Measurements from ENCODE around the gene NFAT5.
A peak's percentile ranks its signal among the peaks of the same experiment; 100 is the strongest.
"Not testable (repeated sequence)": the region's sequence is repeated elsewhere in the genome, so short reads cannot be mapped to it uniquely, and the experiment has no call there.

The NFAT5 gene

DNA sequence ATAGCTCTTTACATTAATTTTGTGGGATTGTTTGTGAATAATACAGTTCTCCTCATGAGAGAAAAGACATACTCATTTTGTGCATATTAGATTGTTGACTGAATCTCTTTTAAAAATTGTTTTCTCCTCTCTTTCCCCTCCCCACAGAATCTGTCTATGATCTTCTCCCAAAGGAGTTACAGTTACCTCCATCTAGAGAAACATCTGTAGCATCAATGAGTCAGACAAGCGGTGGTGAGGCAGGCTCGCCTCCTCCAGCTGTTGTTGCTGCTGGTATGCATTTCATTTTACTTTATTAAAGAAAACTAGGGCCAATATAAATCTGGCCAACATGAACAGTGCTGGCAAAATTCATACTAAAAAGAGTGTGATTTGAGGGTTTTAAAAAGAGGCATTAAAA lies 60.5 kb downstream of the NFAT5 start:
- Histone ChIP-seq H2BK120ac (ENCODE audit: low read depth, low read length) (no peak overlapping the region), H3K4ac (ENCODE audit: low read length) (no peak overlapping the region), H3K18ac (ENCODE audit: low read length) (no peak overlapping the region), H3K4me2 (ENCODE audit: insufficient read depth, low read length, poor library complexity, severe bottlenecking) (no peak overlapping the region), H3K23ac (ENCODE audit: low read depth, low read length, poor library complexity) (no peak overlapping the region), H3K27me3 (ENCODE audit: control insufficient read depth in 3 of 3, insufficient read depth in 3 of 3, low read depth in 1 of 3, low read length in 3 of 3) (no peaks in the 10 kb centered on the region), H3K9ac (ENCODE audit: low read depth, low read length, poor library complexity) (no peak overlapping the region), H4K8ac (ENCODE audit: low read depth, low read length) (no peak overlapping the region), H3K36me3 (replicated peaks in 1 of 2; ENCODE audit: control insufficient read depth in 2 of 2, insufficient read depth in 2 of 2, low read length in 2 of 2) (peaks cover 0 to 29% of the 10 kb centered on the region in 2 donors), H3K9me3 (replicated peaks in 1 of 2; ENCODE audit: control insufficient read depth in 2 of 2, insufficient read depth in 1 of 2, low read depth in 1 of 2, low read length in 2 of 2) (no peaks in the 10 kb centered on the region), H4K91ac (ENCODE audit: low read depth, low read length, poor library complexity) (no peak overlapping the region), H3K4me3 (ENCODE audit: low read length in 2 of 2) (no peak overlapping the region), H2BK15ac (ENCODE audit: low read length) (no peak overlapping the region), H3K27ac (replicated peaks; ENCODE audit: low read length) (no peak overlapping the region), H2AFZ (ENCODE audit: low read length) (no peak overlapping the region), H3K14ac (ENCODE audit: low read length) (no peak overlapping the region), H2BK5ac (ENCODE audit: low read length) (no peak overlapping the region), H2AK5ac (ENCODE audit: low read depth, low read length) (no peak overlapping the region), H2BK12ac (ENCODE audit: low read length) (no peak overlapping the region), H3K79me1 (ENCODE audit: low read depth, low read length) (no peaks in the 10 kb centered on the region), H3K4me1 (ENCODE audit: control insufficient read depth in 2 of 2, insufficient read depth in 1 of 2, low read depth in 1 of 2, low read length in 2 of 2) (no peaks in the 10 kb centered on the region)
- WGBS, 2 donors (ENCODE audit: extremely low coverage in 2 of 2, insufficient read length in 2 of 2, insufficient replicate concordance in 1 of 2): no CpG with 5 or more reads among the region's 2 CpGs
- DNase-seq (ENCODE audit: low spot score): no peak

DNA sequence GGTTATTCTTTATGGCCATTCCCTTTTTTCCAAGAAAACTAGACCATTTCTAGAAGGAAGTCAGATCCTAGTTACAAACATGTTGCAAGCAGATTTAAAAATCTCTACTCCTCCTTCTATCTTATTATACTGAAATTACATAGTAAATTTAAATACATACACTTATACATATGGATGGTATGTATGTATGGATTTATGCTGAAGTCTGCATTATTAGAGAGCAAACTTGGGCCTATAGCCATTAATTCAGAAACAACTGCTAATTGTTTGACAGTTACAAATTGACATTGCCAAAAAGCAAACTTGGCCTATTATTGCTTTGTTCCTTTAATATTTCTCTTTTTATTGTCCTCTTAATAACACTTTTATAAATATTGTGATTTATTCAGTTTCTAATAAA lies 67.1 kb downstream of the NFAT5 start:
- Histone ChIP-seq H2AK5ac (ENCODE audit: low read depth, low read length) (no peak overlapping the region), H3K23ac (ENCODE audit: low read depth, low read length, poor library complexity) (no peak overlapping the region), H2AFZ (ENCODE audit: low read length) (no peak overlapping the region), H3K36me3 (replicated peaks in 1 of 2; ENCODE audit: control insufficient read depth in 2 of 2, insufficient read depth in 2 of 2, low read length in 2 of 2) (peaks cover 8 to 60% of the 10 kb centered on the region in 2 donors), H3K14ac (ENCODE audit: low read length) (no peak overlapping the region), H3K79me1 (ENCODE audit: low read depth, low read length) (no peaks in the 10 kb centered on the region), H3K4me1 (ENCODE audit: control insufficient read depth in 2 of 2, insufficient read depth in 1 of 2, low read depth in 1 of 2, low read length in 2 of 2) (no peaks in the 10 kb centered on the region), H3K27me3 (ENCODE audit: control insufficient read depth in 3 of 3, insufficient read depth in 3 of 3, low read depth in 1 of 3, low read length in 3 of 3) (no peaks in the 10 kb centered on the region), H2BK120ac (ENCODE audit: low read depth, low read length) (no peak overlapping the region), H4K8ac (ENCODE audit: low read depth, low read length) (no peak overlapping the region), H3K4me3 (ENCODE audit: low read length in 2 of 2) (no peak overlapping the region), H2BK15ac (ENCODE audit: low read length) (no peak overlapping the region), H3K9me3 (replicated peaks in 1 of 2; ENCODE audit: control insufficient read depth in 2 of 2, insufficient read depth in 1 of 2, low read depth in 1 of 2, low read length in 2 of 2) (peaks cover 7 to 23% of the 10 kb centered on the region in 2 donors), H4K91ac (ENCODE audit: low read depth, low read length, poor library complexity) (no peak overlapping the region), H3K18ac (ENCODE audit: low read length) (no peak overlapping the region), H2BK12ac (ENCODE audit: low read length) (no peak overlapping the region), H3K27ac (replicated peaks; ENCODE audit: low read length) (no peak overlapping the region), H3K4me2 (ENCODE audit: insufficient read depth, low read length, poor library complexity, severe bottlenecking) (no peak overlapping the region), H2BK5ac (ENCODE audit: low read length) (no peak overlapping the region), H3K9ac (ENCODE audit: low read depth, low read length, poor library complexity) (no peak overlapping the region), H3K4ac (ENCODE audit: low read length) (no peak overlapping the region)
- DNase-seq (ENCODE audit: low spot score): no peak

DNA sequence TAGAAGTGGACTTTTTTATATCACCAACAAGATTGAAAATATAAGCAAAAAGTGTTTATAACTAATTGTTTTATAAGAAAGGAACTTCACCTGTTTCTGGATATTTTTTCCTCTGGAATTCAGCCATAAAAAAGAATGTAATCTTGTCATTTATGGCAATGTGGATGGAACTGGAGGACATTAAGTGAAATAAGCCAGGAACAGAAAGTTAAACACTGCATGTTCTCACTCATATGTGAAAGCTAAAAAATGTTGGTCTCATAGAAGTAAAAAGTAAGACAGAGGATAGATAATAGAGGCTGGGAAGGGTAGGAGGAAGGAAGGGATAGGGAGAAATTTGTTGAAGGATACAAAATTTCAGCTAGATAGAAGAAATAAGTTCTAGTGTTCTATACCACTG lies 67.6 kb downstream of the NFAT5 start:
- no peak overlapping the region for H2AK5ac ChIP-seq (ENCODE audit: low read depth, low read length)
- H3K27me3 ChIP-seq (ENCODE audit: control insufficient read depth in 3 of 3, insufficient read depth in 3 of 3, low read depth in 1 of 3, low read length in 3 of 3): no peaks in the 10 kb centered on the region
- H3K23ac ChIP-seq (ENCODE audit: low read depth, low read length, poor library complexity): no peak overlapping the region
- no peak overlapping the region for H3K14ac ChIP-seq (ENCODE audit: low read length)
- no peaks in the 10 kb centered on the region for H3K4me1 ChIP-seq (ENCODE audit: control insufficient read depth in 2 of 2, insufficient read depth in 1 of 2, low read depth in 1 of 2, low read length in 2 of 2)
- no peak overlapping the region for H3K4me3 ChIP-seq (ENCODE audit: low read length in 2 of 2)
- no peak overlapping the region for H3K27ac ChIP-seq (replicated peaks; ENCODE audit: low read length)
- H3K9me3 ChIP-seq (replicated peaks in 1 of 2; ENCODE audit: control insufficient read depth in 2 of 2, insufficient read depth in 1 of 2, low read depth in 1 of 2, low read length in 2 of 2): peaks cover 7 to 24% of the 10 kb centered on the region in 2 donors
- no peak overlapping the region for H2BK12ac ChIP-seq (ENCODE audit: low read length)
- no peak overlapping the region for H3K9ac ChIP-seq (ENCODE audit: low read depth, low read length, poor library complexity)
- H2BK15ac ChIP-seq (ENCODE audit: low read length): no peak overlapping the region
- H2AFZ ChIP-seq (ENCODE audit: low read length): no peak overlapping the region
- peaks cover 8 to 57% of the 10 kb centered on the region in 2 donors for H3K36me3 ChIP-seq (replicated peaks in 1 of 2; ENCODE audit: control insufficient read depth in 2 of 2, insufficient read depth in 2 of 2, low read length in 2 of 2)
- H4K91ac ChIP-seq (ENCODE audit: low read depth, low read length, poor library complexity): no peak overlapping the region
- no peak overlapping the region for H4K8ac ChIP-seq (ENCODE audit: low read depth, low read length)
- H3K4ac ChIP-seq (ENCODE audit: low read length): no peak overlapping the region
- H3K79me1 ChIP-seq (ENCODE audit: low read depth, low read length): no peaks in the 10 kb centered on the region
- no peak overlapping the region for H2BK5ac ChIP-seq (ENCODE audit: low read length)
- no peak overlapping the region for H3K4me2 ChIP-seq (ENCODE audit: insufficient read depth, low read length, poor library complexity, severe bottlenecking)
- H2BK120ac ChIP-seq (ENCODE audit: low read depth, low read length): no peak overlapping the region
- no peak overlapping the region for H3K18ac ChIP-seq (ENCODE audit: low read length)
- DNase-seq (ENCODE audit: low spot score): no peak

DNA sequence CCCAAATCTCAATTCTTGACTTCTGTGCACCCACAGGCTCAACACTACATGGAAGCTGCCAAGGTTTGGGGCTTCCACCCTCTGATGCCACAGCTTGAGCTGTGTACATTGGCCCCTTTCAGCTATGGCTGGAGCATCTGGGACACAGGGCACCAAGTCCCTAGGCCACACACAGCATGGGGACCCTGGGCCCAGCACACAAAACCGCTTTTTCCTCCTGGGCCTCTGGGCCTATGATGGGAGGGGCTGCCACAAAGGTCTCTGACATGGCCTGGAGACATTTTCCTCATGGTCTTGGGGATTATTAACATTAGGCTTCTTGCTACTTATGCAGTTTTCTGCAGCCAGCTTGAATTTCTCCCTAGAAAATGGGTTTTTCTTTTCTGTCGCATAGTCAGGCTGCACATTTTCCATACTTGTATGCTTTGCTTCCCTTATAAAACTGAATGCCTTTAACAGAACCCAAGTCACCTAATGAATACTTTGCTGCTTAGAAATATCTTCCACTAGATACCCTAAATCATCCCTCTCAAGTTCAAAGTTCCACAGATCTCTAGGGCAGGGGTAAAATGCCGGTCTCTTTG lies 70.9 kb downstream of the NFAT5 start:
- H4K8ac ChIP-seq (ENCODE audit: low read depth, low read length); H2BK5ac ChIP-seq (ENCODE audit: low read length); H3K14ac ChIP-seq (ENCODE audit: low read length); H3K23ac ChIP-seq (ENCODE audit: low read depth, low read length, poor library complexity); H2BK120ac ChIP-seq (ENCODE audit: low read depth, low read length); H3K79me1 ChIP-seq (ENCODE audit: low read depth, low read length); H3K18ac ChIP-seq (ENCODE audit: low read length); H3K27ac ChIP-seq (replicated peaks; ENCODE audit: low read length); H4K91ac ChIP-seq (ENCODE audit: low read depth, low read length, poor library complexity); H2AK5ac ChIP-seq (ENCODE audit: low read depth, low read length); H2AFZ ChIP-seq (ENCODE audit: low read length); H3K4me1 ChIP-seq (ENCODE audit: control insufficient read depth in 2 of 2, insufficient read depth in 1 of 2, low read depth in 1 of 2, low read length in 2 of 2); H3K4ac ChIP-seq (ENCODE audit: low read length); DNase-seq (ENCODE audit: low spot score); H2BK12ac ChIP-seq (ENCODE audit: low read length); H3K27me3 ChIP-seq (ENCODE audit: control insufficient read depth in 3 of 3, insufficient read depth in 3 of 3, low read depth in 1 of 3, low read length in 3 of 3); H3K9ac ChIP-seq (ENCODE audit: low read depth, low read length, poor library complexity); H3K4me2 ChIP-seq (ENCODE audit: insufficient read depth, low read length, poor library complexity, severe bottlenecking); H2BK15ac ChIP-seq (ENCODE audit: low read length): not testable (repeated sequence)
- H3K4me3 ChIP-seq (ENCODE audit: low read length in 2 of 2): peak overlapping the region in 1 of 2 donors; percentile 20
- H3K36me3 ChIP-seq (replicated peaks in 1 of 2; ENCODE audit: control insufficient read depth in 2 of 2, insufficient read depth in 2 of 2, low read length in 2 of 2): peaks cover 8 to 43% of the 10 kb centered on the region in 2 donors
- WGBS, 2 donors (ENCODE audit: extremely low coverage in 2 of 2, insufficient read length in 2 of 2, insufficient replicate concordance in 1 of 2): no CpG with 5 or more reads among the region's 3 CpGs
- peaks cover 7 to 24% of the 10 kb centered on the region in 2 donors for H3K9me3 ChIP-seq (replicated peaks in 1 of 2; ENCODE audit: control insufficient read depth in 2 of 2, insufficient read depth in 1 of 2, low read depth in 1 of 2, low read length in 2 of 2)
